WI38 (cell line): ENCODE results near the gene TCF3.

ENCODE experiments used
- H3K4me3 ChIP-seq: 2 replicates; pipeline ENCODE4 v1.5.1; 2011; ENCODE audit warnings: low read depth, mild to moderate bottlenecking, control low read depth, low read length
- CTCF ChIP-seq: IDR thresholded peaks from 2 replicates; pipeline ENCODE4 v1.5.1; 2012; ENCODE audit warnings: low read depth, mild to moderate bottlenecking, control low read depth, low read length

The TCF3 gene

GRCh38 chr19:1636325-1637236 lies 15.8 kb downstream of the TCF3 start:
- H3K4me3 ChIP-seq = no peak overlapping the region
- TF ChIP-seq CTCF = no peak

- no peak overlapping the region for H3K4me3 ChIP-seq
- TF ChIP-seq CTCF = no peak
Observed at GRCh38 chr19:1634938-1635243, 17.5 kb downstream of the TCF3 start.

GRCh38 chr19:1634242-1634937 lies 18.0 kb downstream of the TCF3 start:
- no peak for TF ChIP-seq CTCF
- no peak overlapping the region for H3K4me3 ChIP-seq

GRCh38 chr19:1633269-1633826 lies 19.1 kb downstream of the TCF3 start:
- H3K4me3 ChIP-seq = no peak overlapping the region
- no peak for TF ChIP-seq CTCF

- TF ChIP-seq CTCF = no peak
- H3K4me3 ChIP-seq = no peak overlapping the region
Observed at GRCh38 chr19:1632462-1633268, 19.8 kb downstream of the TCF3 start.

GRCh38 chr19:1631557-1632100 lies 20.8 kb downstream of the TCF3 start:
- H3K4me3 ChIP-seq = no peak overlapping the region
- TF ChIP-seq CTCF = no peak
